ENCODE measurements around the gene ANO1.

DNA sequence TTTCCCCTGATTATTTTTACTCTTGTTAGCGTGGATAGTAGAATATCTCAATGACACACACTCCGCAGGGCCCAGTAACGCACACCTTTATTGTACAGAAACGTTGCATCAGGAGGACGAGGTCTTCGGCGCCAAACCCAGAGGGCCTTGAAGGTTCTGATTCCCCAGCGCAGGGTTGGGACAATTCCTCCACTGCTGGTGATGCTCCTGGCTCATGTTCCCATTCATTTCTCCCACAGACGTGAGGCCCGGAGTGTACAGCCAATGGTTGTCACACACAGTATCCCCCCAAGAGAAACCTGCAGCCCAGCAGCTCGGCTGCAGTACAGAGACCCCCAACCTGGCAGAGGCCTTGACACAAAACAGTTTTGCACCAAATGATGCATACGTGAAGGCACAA lies 6.1 kb upstream of the ANO1 start:
- TF ChIP-seq, protein P1, sequence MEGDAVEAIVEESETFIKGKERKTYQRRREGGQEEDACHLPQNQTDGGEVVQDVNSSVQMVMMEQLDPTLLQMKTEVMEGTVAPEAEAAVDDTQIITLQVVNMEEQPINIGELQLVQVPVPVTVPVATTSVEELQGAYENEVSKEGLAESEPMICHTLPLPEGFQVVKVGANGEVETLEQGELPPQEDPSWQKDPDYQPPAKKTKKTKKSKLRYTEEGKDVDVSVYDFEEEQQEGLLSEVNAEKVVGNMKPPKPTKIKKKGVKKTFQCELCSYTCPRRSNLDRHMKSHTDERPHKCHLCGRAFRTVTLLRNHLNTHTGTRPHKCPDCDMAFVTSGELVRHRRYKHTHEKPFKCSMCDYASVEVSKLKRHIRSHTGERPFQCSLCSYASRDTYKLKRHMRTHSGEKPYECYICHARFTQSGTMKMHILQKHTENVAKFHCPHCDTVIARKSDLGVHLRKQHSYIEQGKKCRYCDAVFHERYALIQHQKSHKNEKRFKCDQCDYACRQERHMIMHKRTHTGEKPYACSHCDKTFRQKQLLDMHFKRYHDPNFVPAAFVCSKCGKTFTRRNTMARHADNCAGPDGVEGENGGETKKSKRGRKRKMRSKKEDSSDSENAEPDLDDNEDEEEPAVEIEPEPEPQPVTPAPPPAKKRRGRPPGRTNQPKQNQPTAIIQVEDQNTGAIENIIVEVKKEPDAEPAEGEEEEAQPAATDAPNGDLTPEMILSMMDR (IDR thresholded peaks at IDR 0.05; ENCODE audit: control extremely low read depth in 1 of 3, insufficient read depth in 1 of 3, low read depth in 1 of 3, low read length in 3 of 3) = no peak
- no peak for TF ChIP-seq POLR2A (IDR thresholded peaks at IDR 0.05; ENCODE audit: control extremely low read depth in 1 of 2, low read depth in 2 of 2, low read length in 2 of 2)
- no peak for TF ChIP-seq SP1 (IDR thresholded peaks at IDR 0.05; ENCODE audit: low read depth, low read length)
- TF ChIP-seq RAD21 (IDR thresholded peaks at IDR 0.05 in 1 of 2, conservative IDR thresholded peaks at IDR 0.05 in 1 of 2; ENCODE audit: low read depth in 2 of 2, low read length in 2 of 2) = no peak
- TF ChIP-seq BRCA1 (IDR thresholded peaks at IDR 0.05; ENCODE audit: low read depth, low read length) = no peak
- no peak for TF ChIP-seq FOSL1 (IDR thresholded peaks at IDR 0.05; ENCODE audit: insufficient read depth, low read depth, low read length)
- no peak for TF ChIP-seq SIX5 (IDR thresholded peaks at IDR 0.05; ENCODE audit: low read depth, low read length)
- TF ChIP-seq, protein P2, sequence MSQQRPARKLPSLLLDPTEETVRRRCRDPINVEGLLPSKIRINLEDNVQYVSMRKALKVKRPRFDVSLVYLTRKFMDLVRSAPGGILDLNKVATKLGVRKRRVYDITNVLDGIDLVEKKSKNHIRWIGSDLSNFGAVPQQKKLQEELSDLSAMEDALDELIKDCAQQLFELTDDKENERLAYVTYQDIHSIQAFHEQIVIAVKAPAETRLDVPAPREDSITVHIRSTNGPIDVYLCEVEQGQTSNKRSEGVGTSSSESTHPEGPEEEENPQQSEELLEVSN (IDR thresholded peaks at IDR 0.05) = no peak
- no peak for TF ChIP-seq JUND (IDR thresholded peaks at IDR 0.05; ENCODE audit: low read length)
- no peak for TF ChIP-seq KDM1A (IDR thresholded peaks at IDR 0.05; ENCODE audit: borderline replicate concordance, low read length)
- no peak for TF ChIP-seq GTF2F1 (IDR thresholded peaks at IDR 0.05; ENCODE audit: borderline replicate concordance, low read depth, low read length)
- TF ChIP-seq, protein P3, sequence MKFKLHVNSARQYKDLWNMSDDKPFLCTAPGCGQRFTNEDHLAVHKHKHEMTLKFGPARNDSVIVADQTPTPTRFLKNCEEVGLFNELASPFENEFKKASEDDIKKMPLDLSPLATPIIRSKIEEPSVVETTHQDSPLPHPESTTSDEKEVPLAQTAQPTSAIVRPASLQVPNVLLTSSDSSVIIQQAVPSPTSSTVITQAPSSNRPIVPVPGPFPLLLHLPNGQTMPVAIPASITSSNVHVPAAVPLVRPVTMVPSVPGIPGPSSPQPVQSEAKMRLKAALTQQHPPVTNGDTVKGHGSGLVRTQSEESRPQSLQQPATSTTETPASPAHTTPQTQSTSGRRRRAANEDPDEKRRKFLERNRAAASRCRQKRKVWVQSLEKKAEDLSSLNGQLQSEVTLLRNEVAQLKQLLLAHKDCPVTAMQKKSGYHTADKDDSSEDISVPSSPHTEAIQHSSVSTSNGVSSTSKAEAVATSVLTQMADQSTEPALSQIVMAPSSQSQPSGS (IDR thresholded peaks at IDR 0.05; ENCODE audit: low read length) = no peak
